HFFc6 (cell line): ENCODE results near the gene ELFN1. TPM values are rescaled to one million over a fixed set of nuclear protein-coding genes. Genes with fewer than 3 reads are reported as not detected.

Source experiments
- DNase-seq: peaks from one replicate; pipeline ENCODE4 v3.0.0-alpha.2; 2018
- H3K27ac Mint-ChIP-seq: 2 replicates; pipeline ENCODE4 v1.8.0; 2020; ENCODE audit warnings: mild to moderate bottlenecking, mixed read lengths
- H3K27me3 Mint-ChIP-seq: 2 replicates; pipeline ENCODE4 v1.8.0; 2021; ENCODE audit warnings: mild to moderate bottlenecking, moderate library complexity, mixed read lengths; ENCODE audit not compliant: insufficient read depth
- H3K36me3 Mint-ChIP-seq: 2 replicates; pipeline ENCODE4 v1.8.0; 2021; ENCODE audit warnings: low read depth, mixed read lengths
- H3K4me1 Mint-ChIP-seq: 2 replicates; pipeline ENCODE4 v1.8.0; 2020; ENCODE audit warnings: low read depth, mixed read lengths
- H3K4me3 Mint-ChIP-seq: 2 replicates; pipeline ENCODE4 v1.8.0; 2020; ENCODE audit warnings: mild to moderate bottlenecking, moderate library complexity, mixed read lengths
- H3K9me3 Mint-ChIP-seq: 2 replicates; pipeline ENCODE4 v1.8.0; 2020; ENCODE audit warnings: mild to moderate bottlenecking, mixed read lengths
- CTCF ChIP-seq: fragments of 200-600 bp; sonication (generic); IDR thresholded peaks from 2 replicates; pipeline ENCODE4 v1.5.0; 2021; ENCODE audit warnings: antibody characterized with exemption, mild to moderate bottlenecking
- total RNA-seq, 6 experiments: library from RNA; stranded (reverse); fragmentation: NEBNext Ultra II Directional; extraction: Animal tissue kit (Norgen Biotek cat#: 25700); gene quantifications; 2 replicates in 1 of 6; 3 replicates in 5 of 6; pipeline ENCODE4 v1.2.3, GENCODE V29; 2021

ELFN1 gene
- total RNA-seq, 6 experiments from 2014 or later = 1.5 to 4.2 (median 1.6) TPM

- H3K36me3 Mint-ChIP-seq = no peaks in the 10 kb centered on the region
- no peak overlapping the region for H3K27ac Mint-ChIP-seq
- no peaks in the 10 kb centered on the region for H3K4me1 Mint-ChIP-seq
- no peaks in the 10 kb centered on the region for H3K9me3 Mint-ChIP-seq
- H3K27me3 Mint-ChIP-seq = peaks cover 1% of the 10 kb centered on the region; the same call in 1 of the 2 replicates
- no peak for DNase-seq
- no peak for TF ChIP-seq CTCF
- H3K4me3 Mint-ChIP-seq = no peak overlapping the region
These were observed 23.4 kb downstream of the ELFN1 start for GRCh38 chr7:1693419-1693990.

GRCh38 chr7:1693991-1694524 is 24.0 kb downstream of the ELFN1 start:
- peak overlapping the region; percentile 42 for H3K27ac Mint-ChIP-seq
- no peak overlapping the region for H3K4me3 Mint-ChIP-seq
- no peaks in the 10 kb centered on the region for H3K4me1 Mint-ChIP-seq
- H3K36me3 Mint-ChIP-seq = no peaks in the 10 kb centered on the region
- DNase-seq = peak; percentile 18
- no peaks in the 10 kb centered on the region for H3K9me3 Mint-ChIP-seq
- TF ChIP-seq CTCF = no peak
- peaks cover 1% of the 10 kb centered on the region; the same call in 1 of the 2 replicates for H3K27me3 Mint-ChIP-seq

- TF ChIP-seq CTCF = no peak
- H3K27me3 Mint-ChIP-seq = peaks cover 1% of the 10 kb centered on the region; the same call in 1 of the 2 replicates
- no peak for DNase-seq
These were observed 24.8 kb downstream of the ELFN1 start for GRCh38 chr7:1694611-1695511.

GRCh38 chr7:1695800-1696454 is 25.9 kb downstream of the ELFN1 start:
- Mint-ChIP-seq H3K36me3 (peaks cover 6% of the 10 kb centered on the region; the same call in 1 of the 2 replicates), H3K27ac (no peak overlapping the region), H3K9me3 (no peaks in the 10 kb centered on the region), H3K27me3 (peaks cover 1% of the 10 kb centered on the region; the same call in 1 of the 2 replicates), H3K4me1 (no peaks in the 10 kb centered on the region), H3K4me3 (no peak overlapping the region)
- no peak for DNase-seq
- no peak for TF ChIP-seq CTCF

More at GRCh38 chr7:1694611-1695511, 24.8 kb downstream of the ELFN1 start:
- Mint-ChIP-seq H3K36me3 (no peaks in the 10 kb centered on the region), H3K9me3 (no peaks in the 10 kb centered on the region), H3K27ac (no peak overlapping the region), H3K4me1 (no peaks in the 10 kb centered on the region), H3K4me3 (no peak overlapping the region)
